ENCODE results near the gene ADAMTS14. TPM values are rescaled to one million over a fixed set of nuclear protein-coding genes. Genes with fewer than 3 reads are reported as not detected.

Gene ADAMTS14
- total RNA-seq, 4 donors from 2014 or later: 4.2 to 12.1 (median 7.4) TPM

GRCh38 chr10:70779088-70779487 lies 106.8 kb downstream of the ADAMTS14 start:
- TF ChIP-seq POLR2A (IDR thresholded peaks at IDR 0.05) (no peak), CTCF (IDR thresholded peaks at IDR 0.05) (no peak), EP300 (IDR thresholded peaks at IDR 0.05) (no peak)
- Histone ChIP-seq H3K36me3 (no peaks in the 10 kb centered on the region), H3K27me3 (no peaks in the 10 kb centered on the region), H3K4me3 (no peak overlapping the region), H3K4me1 (peaks cover 0 to 13% (median 0%) of the 10 kb centered on the region in 4 donors), H3K9me3 (no peaks in the 10 kb centered on the region), H3K27ac (no peak overlapping the region)
- 43 to 44% methylated on average over 2 of the region's 2 CpGs for WGBS, 2 donors
- DNase-seq (ENCODE audit: low spot score in 2 of 2): no peak

DNA sequence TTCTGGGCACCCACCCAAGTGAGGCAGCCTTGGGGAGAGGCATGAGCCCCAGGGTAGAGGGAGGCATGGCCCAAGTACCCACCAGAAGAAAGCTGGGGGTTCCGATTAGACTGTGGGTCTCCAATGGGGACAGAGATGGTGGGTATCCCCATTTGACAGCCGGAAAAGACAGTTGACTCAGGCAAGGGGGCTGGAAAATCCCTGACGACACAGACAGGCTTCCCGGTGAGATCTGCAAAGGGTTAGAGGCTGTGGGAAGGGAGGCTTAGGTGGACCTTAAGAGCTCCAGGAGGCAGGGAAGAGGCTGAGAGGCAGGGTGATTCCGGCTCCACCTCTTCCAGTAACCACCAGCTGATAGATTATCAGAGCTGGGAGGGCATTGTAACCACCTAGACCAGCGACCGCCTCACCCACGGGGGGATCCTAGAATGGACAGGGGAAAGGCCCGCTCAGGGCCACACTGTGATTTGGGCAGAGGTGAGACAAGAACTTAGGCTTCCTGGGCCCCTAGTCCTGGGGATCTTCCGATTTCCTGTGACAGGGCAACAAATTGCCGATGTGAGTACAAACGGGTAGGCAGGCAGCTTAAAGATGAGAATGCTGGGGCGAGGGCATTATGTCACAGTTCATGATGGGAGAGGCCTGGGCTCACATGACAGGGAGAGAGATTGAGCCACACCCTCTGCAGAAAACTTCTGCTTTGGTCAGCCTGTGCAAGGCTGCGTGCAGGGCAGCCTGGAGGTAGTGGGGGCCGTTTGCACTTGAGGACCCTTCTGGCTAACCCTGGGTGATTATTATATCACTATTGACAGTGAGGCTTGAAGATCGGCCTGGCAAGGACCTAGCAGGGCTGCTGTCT lies 107.4 kb downstream of the ADAMTS14 start:
- 73 to 77% methylated on average over 16 of the region's 16 CpGs for WGBS, 2 donors
- no peak for TF ChIP-seq EP300 (IDR thresholded peaks at IDR 0.05)
- TF ChIP-seq CTCF (IDR thresholded peaks at IDR 0.05): no peak
- TF ChIP-seq POLR2A (IDR thresholded peaks at IDR 0.05): no peak
- Histone ChIP-seq H3K27ac (no peak overlapping the region), H3K36me3 (no peaks in the 10 kb centered on the region), H3K27me3 (no peaks in the 10 kb centered on the region), H3K9me3 (no peaks in the 10 kb centered on the region), H3K4me1 (peaks cover 0 to 13% (median 0%) of the 10 kb centered on the region in 4 donors), H3K4me3 (no peak overlapping the region)
- DNase-seq (ENCODE audit: low spot score in 2 of 2): peak in 1 of 2 donors; percentile 40

DNA sequence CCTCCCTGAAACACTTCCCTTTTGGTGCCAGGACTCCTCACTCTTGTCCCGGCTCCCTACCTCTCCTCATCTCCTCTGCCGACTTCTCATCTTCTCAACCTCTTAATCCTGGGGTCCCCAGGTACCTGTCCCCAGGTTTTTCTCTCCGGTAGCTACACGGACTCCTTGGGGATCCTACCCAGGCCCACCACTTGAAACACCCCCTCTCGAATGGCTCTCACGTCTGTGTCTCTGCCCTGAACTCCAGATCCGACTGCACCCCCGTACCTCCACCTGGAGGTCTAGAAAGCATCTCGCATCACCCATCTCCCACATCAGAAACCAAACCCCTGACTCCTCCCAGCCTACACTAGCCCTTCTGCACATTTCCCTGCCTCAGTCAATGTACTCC lies 108.1 kb downstream of the ADAMTS14 start:
- H3K27me3 ChIP-seq: no peaks in the 10 kb centered on the region
- H3K27ac ChIP-seq: no peak overlapping the region
- no peak for DNase-seq (ENCODE audit: low spot score in 2 of 2)
- 89 to 91% methylated on average over 9 of the region's 9 CpGs for WGBS, 2 donors
- H3K36me3 ChIP-seq: no peaks in the 10 kb centered on the region
- no peaks in the 10 kb centered on the region for H3K9me3 ChIP-seq
- H3K4me3 ChIP-seq: no peak overlapping the region
- TF ChIP-seq POLR2A (IDR thresholded peaks at IDR 0.05) (no peak), EP300 (IDR thresholded peaks at IDR 0.05) (no peak), CTCF (IDR thresholded peaks at IDR 0.05) (no peak)
- peaks cover 0 to 13% (median 0%) of the 10 kb centered on the region in 4 donors for H3K4me1 ChIP-seq

DNA sequence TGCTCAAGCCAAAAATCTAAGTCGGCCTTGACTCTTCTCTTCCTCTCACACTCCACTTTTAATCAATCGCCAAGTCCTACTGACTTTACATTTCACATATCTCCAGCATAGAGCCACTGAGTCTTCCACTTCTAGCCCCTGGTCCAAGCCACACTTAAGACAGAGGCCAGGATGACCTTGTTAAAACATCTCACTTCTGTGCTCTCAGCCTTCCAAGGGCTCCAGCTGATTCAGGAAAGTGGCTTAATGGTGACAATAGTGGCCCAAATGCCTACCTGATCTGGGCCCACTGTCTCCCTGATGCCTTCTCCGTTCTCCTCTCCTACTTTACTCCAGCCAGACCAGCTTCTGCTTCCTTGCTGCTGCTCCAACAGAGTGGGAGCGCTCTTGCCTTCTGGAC lies 108.5 kb downstream of the ADAMTS14 start:
- peaks cover 0 to 13% (median 0%) of the 10 kb centered on the region in 4 donors for H3K4me1 ChIP-seq
- no peak overlapping the region for H3K4me3 ChIP-seq
- H3K36me3 ChIP-seq: no peaks in the 10 kb centered on the region
- 95% methylated on average over 4 of the region's 4 CpGs for WGBS, 2 donors
- DNase-seq (ENCODE audit: low spot score in 2 of 2): no peak
- TF ChIP-seq EP300 (IDR thresholded peaks at IDR 0.05) (no peak), CTCF (IDR thresholded peaks at IDR 0.05) (no peak), POLR2A (IDR thresholded peaks at IDR 0.05) (no peak)
- H3K9me3 ChIP-seq: no peaks in the 10 kb centered on the region
- no peaks in the 10 kb centered on the region for H3K27me3 ChIP-seq
- H3K27ac ChIP-seq: no peak overlapping the region

DNA sequence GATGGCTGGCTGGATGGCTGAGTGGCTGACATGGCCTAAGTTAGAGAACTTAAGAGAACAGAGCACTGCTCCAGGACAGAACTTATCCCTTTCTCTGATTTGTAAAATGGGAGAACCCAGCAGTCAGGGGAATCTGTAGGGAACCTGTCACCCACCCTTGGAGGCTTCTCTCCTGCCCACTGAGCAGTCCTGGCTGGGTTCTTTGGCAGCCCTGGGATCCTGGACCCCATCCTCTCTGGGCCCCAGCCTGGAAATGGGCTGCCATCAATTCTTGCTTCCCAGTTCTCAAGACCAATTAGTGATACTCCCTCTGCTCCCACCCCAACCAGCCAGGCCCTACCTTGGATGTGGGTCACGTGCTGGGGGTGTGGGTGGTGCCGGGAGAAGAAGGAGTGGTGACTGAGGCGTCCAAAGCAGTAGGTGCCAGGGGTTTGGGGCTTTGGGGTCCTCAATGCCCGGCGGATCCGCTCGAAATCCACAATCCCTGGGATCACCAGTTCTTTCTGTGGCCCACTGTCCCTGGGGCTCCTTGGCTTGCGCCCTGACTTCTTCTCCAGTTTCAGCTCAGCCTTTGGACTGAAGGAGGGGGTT lies 109.2 kb downstream of the ADAMTS14 start:
- no peak for DNase-seq (ENCODE audit: low spot score in 2 of 2)
- H3K36me3 ChIP-seq: no peaks in the 10 kb centered on the region
- no peaks in the 10 kb centered on the region for H3K9me3 ChIP-seq
- TF ChIP-seq POLR2A (IDR thresholded peaks at IDR 0.05): no peak
- TF ChIP-seq EP300 (IDR thresholded peaks at IDR 0.05): no peak
- TF ChIP-seq CTCF (IDR thresholded peaks at IDR 0.05): no peak
- 91 to 97% methylated on average over 6 to 8 of the region's 8 CpGs for WGBS, 2 donors
- no peaks in the 10 kb centered on the region for H3K27me3 ChIP-seq
- H3K4me1 ChIP-seq: peaks cover 0 to 13% (median 0%) of the 10 kb centered on the region in 4 donors
- no peak overlapping the region for H3K4me3 ChIP-seq
- no peak overlapping the region for H3K27ac ChIP-seq

Measured in tibial nerve (tissue), 4 donors.